ENCODE results near the gene SHTN1. TPM values are rescaled to one million over a fixed set of nuclear protein-coding genes. Genes with fewer than 3 reads are reported as not detected.

SHTN1 gene
- total RNA-seq, 4 donors from 2014 or later = 16.8 to 45.8 (median 20.4) TPM

DNA sequence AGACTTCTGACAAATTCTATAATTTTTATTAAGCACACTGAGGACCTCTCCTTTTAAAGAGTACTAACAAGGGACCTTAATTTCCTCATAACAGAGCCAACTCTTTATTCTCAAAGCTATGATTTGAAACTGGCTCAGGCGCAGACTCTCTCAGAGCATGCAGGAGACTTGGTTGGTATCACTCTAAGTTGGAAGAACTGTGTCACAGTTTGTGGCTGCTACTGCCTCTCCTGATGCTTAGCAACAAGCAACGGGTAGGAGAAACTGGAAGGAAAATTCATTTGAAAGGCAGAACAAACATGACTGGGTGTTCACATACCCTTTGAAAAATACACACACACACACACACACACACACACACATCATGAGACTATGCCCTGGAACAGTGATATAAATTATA, 122.3 kb downstream of the SHTN1 start:
- WGBS, 2 donors (ENCODE audit: low coverage in 1 of 2) = 87 to 92% methylated on average over 2 of the region's 2 CpGs
- intact Hi-C loops (cut with DNase I; ENCODE audit: low total_unique reads) (no loop called here), in situ Hi-C loops (cut with MboI; ENCODE audit: low pct_ligation_motif_present in 1 of 4, low pct_unique_long_range_greater_than_20kb in 1 of 4, low sequenced_read_pairs in 3 of 4) (no loop called here)
- H3K27ac ChIP-seq = no peak overlapping the region
- no peaks in the 10 kb centered on the region for H3K4me1 ChIP-seq
- no peaks in the 10 kb centered on the region for H3K27me3 ChIP-seq
- no peaks in the 10 kb centered on the region for H3K36me3 ChIP-seq
- TF ChIP-seq POLR2A (IDR thresholded peaks at IDR 0.05) (no peak), EP300 (IDR thresholded peaks at IDR 0.05; ENCODE audit: low read depth) (no peak), POLR2AphosphoS5 (IDR thresholded peaks at IDR 0.05) (no peak)
- TF ChIP-seq, protein P1, sequence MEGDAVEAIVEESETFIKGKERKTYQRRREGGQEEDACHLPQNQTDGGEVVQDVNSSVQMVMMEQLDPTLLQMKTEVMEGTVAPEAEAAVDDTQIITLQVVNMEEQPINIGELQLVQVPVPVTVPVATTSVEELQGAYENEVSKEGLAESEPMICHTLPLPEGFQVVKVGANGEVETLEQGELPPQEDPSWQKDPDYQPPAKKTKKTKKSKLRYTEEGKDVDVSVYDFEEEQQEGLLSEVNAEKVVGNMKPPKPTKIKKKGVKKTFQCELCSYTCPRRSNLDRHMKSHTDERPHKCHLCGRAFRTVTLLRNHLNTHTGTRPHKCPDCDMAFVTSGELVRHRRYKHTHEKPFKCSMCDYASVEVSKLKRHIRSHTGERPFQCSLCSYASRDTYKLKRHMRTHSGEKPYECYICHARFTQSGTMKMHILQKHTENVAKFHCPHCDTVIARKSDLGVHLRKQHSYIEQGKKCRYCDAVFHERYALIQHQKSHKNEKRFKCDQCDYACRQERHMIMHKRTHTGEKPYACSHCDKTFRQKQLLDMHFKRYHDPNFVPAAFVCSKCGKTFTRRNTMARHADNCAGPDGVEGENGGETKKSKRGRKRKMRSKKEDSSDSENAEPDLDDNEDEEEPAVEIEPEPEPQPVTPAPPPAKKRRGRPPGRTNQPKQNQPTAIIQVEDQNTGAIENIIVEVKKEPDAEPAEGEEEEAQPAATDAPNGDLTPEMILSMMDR (IDR thresholded peaks at IDR 0.05) = no peak
- H3K9me3 ChIP-seq = no peaks in the 10 kb centered on the region
- DNase-seq = no peak
- H3K4me3 ChIP-seq = no peak overlapping the region

DNA sequence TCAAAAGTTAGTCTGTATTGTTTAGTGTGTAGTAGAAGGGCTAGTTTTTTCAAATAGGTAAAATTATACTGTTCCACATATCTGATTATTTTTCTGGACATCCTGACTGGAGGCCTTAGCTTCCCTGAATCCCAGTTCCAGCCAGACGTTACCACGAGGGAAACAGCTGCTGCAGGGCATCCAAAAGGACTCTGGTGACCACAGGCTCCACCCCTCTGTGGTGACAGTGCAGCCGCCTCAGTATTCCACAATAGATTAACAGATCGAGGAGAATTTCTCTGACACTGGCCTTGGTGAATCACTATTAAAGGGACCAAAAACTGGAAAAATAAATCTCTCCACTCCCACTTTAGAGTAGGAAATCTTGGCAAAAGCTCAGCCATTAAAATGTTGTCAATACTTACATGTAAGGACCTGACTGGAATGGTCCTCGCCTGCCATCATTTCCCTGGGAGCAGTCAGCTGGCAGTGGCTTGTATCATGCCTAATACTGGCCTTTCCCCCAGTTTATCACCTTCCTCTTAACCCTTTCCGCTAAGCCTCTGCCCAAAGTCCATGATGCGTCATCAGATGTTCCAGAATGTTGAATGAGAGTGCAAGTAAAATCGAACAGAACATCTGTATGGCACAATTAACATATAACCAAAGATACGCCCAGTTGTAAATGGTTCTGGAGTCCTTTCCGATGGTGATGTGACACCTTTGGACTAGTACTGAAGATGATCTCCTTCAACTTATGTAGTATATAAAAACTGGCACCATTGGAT, 124.1 kb downstream of the SHTN1 start:
- Histone ChIP-seq H3K4me1 (no peaks in the 10 kb centered on the region), H3K27me3 (no peaks in the 10 kb centered on the region), H3K9me3 (no peaks in the 10 kb centered on the region), H3K36me3 (no peaks in the 10 kb centered on the region), H3K4me3 (no peak overlapping the region), H3K27ac (no peak overlapping the region)
- in situ Hi-C loops (cut with MboI; ENCODE audit: low pct_ligation_motif_present in 1 of 4, low pct_unique_long_range_greater_than_20kb in 1 of 4, low sequenced_read_pairs in 3 of 4) (no loop called here), intact Hi-C loops (cut with DNase I; ENCODE audit: low total_unique reads) (no loop called here)
- TF ChIP-seq POLR2A (IDR thresholded peaks at IDR 0.05) (no peak), EP300 (IDR thresholded peaks at IDR 0.05; ENCODE audit: low read depth) (no peak), POLR2AphosphoS5 (IDR thresholded peaks at IDR 0.05) (no peak)
- TF ChIP-seq, protein P1 (IDR thresholded peaks at IDR 0.05) = no peak
- 52 to 72% methylated on average over 5 to 10 of the region's 10 CpGs for WGBS, 2 donors (ENCODE audit: low coverage in 1 of 2)
- DNase-seq = peak; percentile 14

DNA sequence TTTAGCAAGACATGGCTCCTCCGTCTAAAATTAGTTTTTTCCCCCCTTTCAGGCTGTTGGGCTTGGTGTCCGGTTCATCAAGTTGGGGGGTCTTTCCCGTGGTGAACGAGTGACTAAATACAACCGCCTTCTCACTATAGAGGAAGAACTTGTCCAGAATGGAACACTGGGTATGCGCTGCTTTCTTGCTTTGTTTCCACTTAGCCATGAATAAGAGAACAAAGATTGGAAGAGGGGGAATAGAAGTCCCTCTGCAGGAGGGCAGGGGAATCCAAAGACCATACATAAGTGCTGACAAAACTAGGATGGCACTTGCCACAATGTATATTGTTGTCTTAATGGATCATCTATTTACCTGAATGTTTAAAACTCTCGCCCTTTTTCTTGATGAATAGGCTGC, 125.2 kb downstream of the SHTN1 start:
- 81 to 83% methylated on average over 7 of the region's 7 CpGs for WGBS, 2 donors (ENCODE audit: low coverage in 1 of 2)
- TF ChIP-seq EP300 (IDR thresholded peaks at IDR 0.05; ENCODE audit: low read depth) (no peak), POLR2A (IDR thresholded peaks at IDR 0.05) (no peak), POLR2AphosphoS5 (IDR thresholded peaks at IDR 0.05) (no peak)
- TF ChIP-seq, protein P1 (IDR thresholded peaks at IDR 0.05) = no peak

DNA sequence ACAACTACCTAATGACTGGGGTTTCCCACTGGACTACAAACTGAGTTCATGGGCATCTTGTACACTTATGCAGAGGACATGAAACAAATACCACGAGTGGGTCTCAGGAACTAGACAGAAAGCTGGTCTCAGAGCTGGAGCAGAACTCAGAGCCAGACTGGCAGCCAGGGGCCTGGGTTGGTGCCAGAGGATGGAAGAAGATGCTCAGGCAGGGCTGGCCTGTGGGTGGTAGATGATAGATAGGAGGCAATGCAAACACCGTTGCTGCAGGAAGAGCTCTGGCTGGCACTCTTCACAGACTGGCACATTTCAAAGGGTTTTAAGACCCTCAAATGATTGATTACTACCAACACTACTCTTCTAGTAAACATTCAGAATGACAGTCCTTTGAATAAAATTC, 126.9 kb downstream of the SHTN1 start:
- no peaks in the 10 kb centered on the region for H3K4me1 ChIP-seq
- no peak overlapping the region for H3K4me3 ChIP-seq
- no peak for TF ChIP-seq POLR2A (IDR thresholded peaks at IDR 0.05)
- TF ChIP-seq EP300 (IDR thresholded peaks at IDR 0.05; ENCODE audit: low read depth) = no peak
- no peak for TF ChIP-seq POLR2AphosphoS5 (IDR thresholded peaks at IDR 0.05)
- TF ChIP-seq, protein P1 (IDR thresholded peaks at IDR 0.05) = no peak
- intact Hi-C loops (cut with DNase I; ENCODE audit: low total_unique reads) = no loop called here
- 45 to 64% methylated on average over 2 of the region's 2 CpGs for WGBS, 2 donors (ENCODE audit: low coverage in 1 of 2)
- H3K9me3 ChIP-seq = no peaks in the 10 kb centered on the region
- in situ Hi-C loops (cut with MboI; ENCODE audit: low pct_ligation_motif_present in 1 of 4, low pct_unique_long_range_greater_than_20kb in 1 of 4, low sequenced_read_pairs in 3 of 4) = no loop called here
- no peaks in the 10 kb centered on the region for H3K36me3 ChIP-seq
- no peak overlapping the region for H3K27ac ChIP-seq
- DNase-seq = no peak
- peaks cover 3% of the 10 kb centered on the region for H3K27me3 ChIP-seq

More for the DNA sequence above, 125.2 kb downstream of the SHTN1 start:
- intact Hi-C loops (cut with DNase I; ENCODE audit: low total_unique reads) (no loop called here), in situ Hi-C loops (cut with MboI; ENCODE audit: low pct_ligation_motif_present in 1 of 4, low pct_unique_long_range_greater_than_20kb in 1 of 4, low sequenced_read_pairs in 3 of 4) (no loop called here)
- Histone ChIP-seq H3K9me3 (no peaks in the 10 kb centered on the region), H3K4me3 (no peak overlapping the region), H3K27me3 (no peaks in the 10 kb centered on the region), H3K27ac (no peak overlapping the region), H3K36me3 (no peaks in the 10 kb centered on the region), H3K4me1 (no peaks in the 10 kb centered on the region)
- no peak for DNase-seq
